PFSK-1 (cell line): Measurements from ENCODE around the gene CNTLN.

Experiments used
- FOXP2 ChIP-seq: optimal IDR thresholded peaks from 2 replicates; pipeline ENCODE3; 2011; ENCODE audit warnings: borderline replicate concordance, control low read depth, inconsistent platforms; ENCODE audit not compliant: insufficient read depth; ENCODE audit errors: extremely low read length, extremely low read depth
- POLR2AphosphoS5 ChIP-seq: IDR thresholded peaks from 2 replicates; pipeline ENCODE4 v1.6.1; 2012; ENCODE audit warnings: low read depth, mild to moderate bottlenecking, control low read depth, low read length, moderate library complexity
- SIN3A ChIP-seq: IDR thresholded peaks from 2 replicates; pipeline ENCODE4 v1.6.1; 2012; ENCODE audit warnings: mild to moderate bottlenecking, low read length, moderate library complexity, borderline replicate concordance; ENCODE audit not compliant: insufficient read depth
- TAF1 ChIP-seq: IDR thresholded peaks from 2 replicates; pipeline ENCODE4 v1.6.1; 2012; ENCODE audit warnings: low read length, control low read depth, borderline replicate concordance; ENCODE audit not compliant: insufficient read depth
- TF ChIP-seq, protein P1 (sequence below), 2 experiments: IDR thresholded peaks; 2 replicates each; pipeline versions ENCODE4 v1.6.1 to v1.8.0; 2011 to 2012; ENCODE audit warnings: low read depth in 2 of 2, low read length in 2 of 2, control low read depth in 1 of 2, inconsistent platforms in 1 of 2, mild to moderate bottlenecking in 1 of 2, moderate library complexity in 1 of 2; ENCODE audit not compliant: insufficient read depth in 1 of 2

CNTLN gene

DNA sequence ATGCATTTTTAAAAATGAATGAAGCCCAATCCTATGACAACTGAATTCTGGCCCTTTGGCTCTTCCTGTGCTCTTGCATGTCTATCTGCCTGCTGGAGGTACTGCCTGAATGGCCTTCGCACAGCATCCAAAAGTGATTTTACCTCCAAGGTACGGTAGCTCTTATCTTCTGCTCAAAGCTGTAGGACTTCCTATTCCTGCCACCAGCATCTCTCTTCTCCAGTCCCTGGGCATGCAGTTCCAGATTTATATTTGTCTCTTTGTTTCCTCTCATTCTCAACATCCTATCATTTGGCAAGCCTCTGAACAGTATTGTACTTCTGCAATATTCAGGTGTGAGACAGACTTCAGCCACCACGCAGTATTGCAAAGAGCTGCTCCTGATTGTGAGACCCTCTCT lies 400.3 kb downstream of the CNTLN start:
- no peak for TF ChIP-seq SIN3A
- no peak for TF ChIP-seq FOXP2
- TF ChIP-seq POLR2AphosphoS5, result no peak
- TF ChIP-seq, protein P1, sequence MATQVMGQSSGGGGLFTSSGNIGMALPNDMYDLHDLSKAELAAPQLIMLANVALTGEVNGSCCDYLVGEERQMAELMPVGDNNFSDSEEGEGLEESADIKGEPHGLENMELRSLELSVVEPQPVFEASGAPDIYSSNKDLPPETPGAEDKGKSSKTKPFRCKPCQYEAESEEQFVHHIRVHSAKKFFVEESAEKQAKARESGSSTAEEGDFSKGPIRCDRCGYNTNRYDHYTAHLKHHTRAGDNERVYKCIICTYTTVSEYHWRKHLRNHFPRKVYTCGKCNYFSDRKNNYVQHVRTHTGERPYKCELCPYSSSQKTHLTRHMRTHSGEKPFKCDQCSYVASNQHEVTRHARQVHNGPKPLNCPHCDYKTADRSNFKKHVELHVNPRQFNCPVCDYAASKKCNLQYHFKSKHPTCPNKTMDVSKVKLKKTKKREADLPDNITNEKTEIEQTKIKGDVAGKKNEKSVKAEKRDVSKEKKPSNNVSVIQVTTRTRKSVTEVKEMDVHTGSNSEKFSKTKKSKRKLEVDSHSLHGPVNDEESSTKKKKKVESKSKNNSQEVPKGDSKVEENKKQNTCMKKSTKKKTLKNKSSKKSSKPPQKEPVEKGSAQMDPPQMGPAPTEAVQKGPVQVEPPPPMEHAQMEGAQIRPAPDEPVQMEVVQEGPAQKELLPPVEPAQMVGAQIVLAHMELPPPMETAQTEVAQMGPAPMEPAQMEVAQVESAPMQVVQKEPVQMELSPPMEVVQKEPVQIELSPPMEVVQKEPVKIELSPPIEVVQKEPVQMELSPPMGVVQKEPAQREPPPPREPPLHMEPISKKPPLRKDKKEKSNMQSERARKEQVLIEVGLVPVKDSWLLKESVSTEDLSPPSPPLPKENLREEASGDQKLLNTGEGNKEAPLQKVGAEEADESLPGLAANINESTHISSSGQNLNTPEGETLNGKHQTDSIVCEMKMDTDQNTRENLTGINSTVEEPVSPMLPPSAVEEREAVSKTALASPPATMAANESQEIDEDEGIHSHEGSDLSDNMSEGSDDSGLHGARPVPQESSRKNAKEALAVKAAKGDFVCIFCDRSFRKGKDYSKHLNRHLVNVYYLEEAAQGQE (IDR thresholded peaks at IDR 0.05; ENCODE audit: insufficient read depth in 1 of 2, low read depth in 2 of 2, low read length in 2 of 2), result no peak
- no peak for TF ChIP-seq TAF1

DNA sequence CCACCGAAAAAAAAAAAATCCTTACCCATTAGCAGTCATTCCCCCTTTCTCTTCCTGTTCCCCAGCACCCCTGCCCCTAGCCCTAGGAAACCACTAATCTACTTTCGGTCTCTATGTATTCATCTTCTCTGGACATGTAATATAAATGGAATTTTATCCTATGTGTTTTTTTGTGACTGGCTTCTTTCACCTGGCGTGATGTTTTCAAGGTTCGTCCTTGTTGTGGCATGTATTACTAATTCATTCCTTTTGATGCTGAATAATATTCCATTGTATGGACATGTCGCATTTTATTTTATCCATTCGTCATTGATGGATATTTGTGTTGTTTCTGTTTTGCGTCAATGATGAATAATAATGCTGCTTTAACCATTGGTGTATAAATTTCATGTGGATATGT lies 401.2 kb downstream of the CNTLN start:
- TF ChIP-seq SIN3A, result no peak
- TF ChIP-seq FOXP2, result no peak
- TF ChIP-seq POLR2AphosphoS5, result no peak
- TF ChIP-seq TAF1, result no peak
- TF ChIP-seq, protein P1 (IDR thresholded peaks at IDR 0.05; ENCODE audit: insufficient read depth in 1 of 2, low read depth in 2 of 2, low read length in 2 of 2), result no peak

DNA sequence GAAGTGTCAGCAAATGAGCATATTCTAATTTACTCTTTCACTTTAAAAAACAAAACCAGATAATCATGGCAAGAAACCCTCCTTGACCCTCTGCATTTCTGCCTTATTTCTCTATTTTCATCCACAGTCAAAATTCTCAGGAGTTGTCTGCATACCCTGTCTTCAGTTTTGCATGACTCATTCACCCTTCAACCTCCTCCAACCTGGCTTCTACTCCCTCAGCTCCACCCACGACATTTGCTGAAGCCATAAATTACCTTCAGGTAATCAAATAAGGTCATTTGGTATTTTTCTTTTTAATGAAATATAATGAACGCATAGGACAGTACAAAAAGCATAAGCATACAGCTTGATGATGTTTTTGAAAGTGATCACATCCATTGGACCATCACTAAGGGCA lies 416.2 kb downstream of the CNTLN start:
- TF ChIP-seq SIN3A, result no peak
- no peak for TF ChIP-seq TAF1
- TF ChIP-seq POLR2AphosphoS5, result no peak
- TF ChIP-seq, protein P1 (IDR thresholded peaks at IDR 0.05; ENCODE audit: insufficient read depth in 1 of 2, low read depth in 2 of 2, low read length in 2 of 2), result no peak
- TF ChIP-seq FOXP2, result no peak
